ENCODE data around the gene CCDC127.

DNA sequence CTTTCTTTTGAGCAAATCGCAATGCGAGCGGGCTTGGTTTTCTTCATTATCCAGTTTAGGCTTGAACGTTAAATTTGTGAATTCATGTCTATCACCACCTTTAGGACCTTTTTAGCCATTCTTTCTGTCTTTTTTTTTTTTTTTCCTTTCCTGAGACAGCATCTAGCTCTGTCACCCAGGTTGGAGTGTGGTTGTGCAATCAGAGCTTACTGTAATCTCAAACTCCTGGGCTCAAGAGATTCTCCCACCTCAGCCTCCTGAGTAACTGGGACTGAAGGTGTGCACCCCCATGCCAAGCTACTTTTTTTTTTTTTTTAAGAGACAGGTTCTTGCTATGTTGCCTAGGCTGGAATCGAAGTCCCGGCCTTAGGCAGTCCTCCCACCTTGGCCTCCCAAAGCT is 65.9 kb downstream of the CCDC127 start:
- TF ChIP-seq, protein P1, sequence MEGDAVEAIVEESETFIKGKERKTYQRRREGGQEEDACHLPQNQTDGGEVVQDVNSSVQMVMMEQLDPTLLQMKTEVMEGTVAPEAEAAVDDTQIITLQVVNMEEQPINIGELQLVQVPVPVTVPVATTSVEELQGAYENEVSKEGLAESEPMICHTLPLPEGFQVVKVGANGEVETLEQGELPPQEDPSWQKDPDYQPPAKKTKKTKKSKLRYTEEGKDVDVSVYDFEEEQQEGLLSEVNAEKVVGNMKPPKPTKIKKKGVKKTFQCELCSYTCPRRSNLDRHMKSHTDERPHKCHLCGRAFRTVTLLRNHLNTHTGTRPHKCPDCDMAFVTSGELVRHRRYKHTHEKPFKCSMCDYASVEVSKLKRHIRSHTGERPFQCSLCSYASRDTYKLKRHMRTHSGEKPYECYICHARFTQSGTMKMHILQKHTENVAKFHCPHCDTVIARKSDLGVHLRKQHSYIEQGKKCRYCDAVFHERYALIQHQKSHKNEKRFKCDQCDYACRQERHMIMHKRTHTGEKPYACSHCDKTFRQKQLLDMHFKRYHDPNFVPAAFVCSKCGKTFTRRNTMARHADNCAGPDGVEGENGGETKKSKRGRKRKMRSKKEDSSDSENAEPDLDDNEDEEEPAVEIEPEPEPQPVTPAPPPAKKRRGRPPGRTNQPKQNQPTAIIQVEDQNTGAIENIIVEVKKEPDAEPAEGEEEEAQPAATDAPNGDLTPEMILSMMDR (IDR thresholded peaks at IDR 0.05; ENCODE audit: low read depth, low read length, poor library complexity, severe bottlenecking) = no peak
- no peak for TF ChIP-seq EZH2phosphoT487 (IDR thresholded peaks at IDR 0.05; ENCODE audit: borderline replicate concordance, low read length)

Measured in DOHH2 (cell line).